HepG2 (cell line): Measurements from ENCODE around the gene AQP12A. TPM values are rescaled to one million over a fixed set of nuclear protein-coding genes. Genes with fewer than 3 reads are reported as not detected.

Experiments
- ATAC-seq: fragments of 200-7000 bp; cut with Tn5 transposase; 3 replicates; pipeline ENCODE4 v1.9.1; 2020; ENCODE audit warnings: mild to moderate bottlenecking, moderate library complexity
- BruUV-seq: library from RNA; stranded (reverse); fragments of 400-500 nt; replicated peaks from 2 replicates; lab custom pipeline; 2021; lab: Mats Ljungman, UMichigan
- CTCF ChIA-PET: fragments of 300-600 bp; formaldehyde crosslinking; extraction: SDS; loops from one replicate; lab custom pipeline; 2021; ENCODE audit warnings: low total read pairs, inconsistent platforms, low intra/inter-chr PET ratio; lab: Yijun Ruan, JAX
- POLR2A ChIA-PET: fragments of 350-600 bp; sonication (Branson Sonifier 250); formaldehyde crosslinking; loops from one replicate; lab custom pipeline; 2020; ENCODE audit warnings: antibody characterized with exemption, inconsistent platforms; lab: Yijun Ruan, JAX
- DNase-seq: peaks from one replicate; pipeline ENCODE4 v3.0.0-alpha.2; 2015; ENCODE audit warnings: low spot score
- FAIRE-seq: peaks from 3 replicates; lab custom pipeline; 2011; peaks lifted over from hg19 to GRCh38; lab: Jason Lieb, UNC
- H2AFZ ChIP-seq: one replicate; pipeline ENCODE4 v1.6.1; 2011; ENCODE audit warnings: low read length, inconsistent platforms
- H3K27ac ChIP-seq: fragments of 300-600 bp; 3 replicates; pipeline ENCODE4 v1.8.0; 2011; ENCODE audit warnings: mixed run types, mild to moderate bottlenecking, mixed read lengths, low read length, inconsistent platforms; ENCODE audit not compliant: insufficient read depth; ENCODE audit errors: extremely low read length
- H3K27me3 ChIP-seq, 2 experiments: fragments of 200-600 bp in 1 of 2; 2 replicates in 1 of 2; 3 replicates in 1 of 2; pipeline versions ENCODE4 v1.6.0 to v1.8.0; 2011; ENCODE audit warnings: low read length in 2 of 2, mild to moderate bottlenecking in 2 of 2, moderate library complexity in 2 of 2, inconsistent platforms in 1 of 2; ENCODE audit not compliant: insufficient read depth in 2 of 2, control insufficient read depth in 1 of 2
- H3K36me3 ChIP-seq, 2 experiments: fragments of 200-600 bp in 1 of 2; replicated peaks in 1 of 2; 2 replicates in 1 of 2; 3 replicates in 1 of 2; pipeline versions ENCODE4 v1.5.1 to v1.8.0; 2011; ENCODE audit warnings: low read length in 2 of 2, inconsistent platforms in 1 of 2; ENCODE audit not compliant: insufficient read depth in 2 of 2, control insufficient read depth in 1 of 2
- H3K4me1 ChIP-seq: 2 replicates; pipeline ENCODE4 v1.5.1; 2012; ENCODE audit warnings: low read length, inconsistent platforms; ENCODE audit not compliant: insufficient read depth
- H3K4me2 ChIP-seq: 2 replicates; pipeline ENCODE4 v1.6.0; 2011; ENCODE audit warnings: low read depth, low read length, inconsistent platforms
- H3K4me3 ChIP-seq, 3 experiments: fragments of 200-600 bp in 1 of 3; sonication (generic), shearing (Covaris generic) in 1 of 3; replicated peaks in 1 of 3; 2 replicates each; pipeline ENCODE4 v1.5.1; 2011 to 2016; ENCODE audit warnings: low read length in 3 of 3, inconsistent platforms in 2 of 3, low read depth in 2 of 3, mild to moderate bottlenecking in 2 of 3, control low read depth in 1 of 3, mixed read lengths in 1 of 3; ENCODE audit not compliant: insufficient read depth in 1 of 3
- H3K79me2 ChIP-seq: one replicate; pipeline ENCODE4 v1.6.1; 2011; ENCODE audit warnings: low read length, inconsistent platforms; ENCODE audit not compliant: insufficient read depth
- H3K9ac ChIP-seq: 2 replicates; pipeline ENCODE4 v1.6.0; 2011; ENCODE audit warnings: mild to moderate bottlenecking, low read depth, low read length, inconsistent platforms; ENCODE audit not compliant: insufficient read depth
- H3K9me3 ChIP-seq: 2 replicates; pipeline ENCODE4 v1.5.1; 2012; ENCODE audit warnings: mild to moderate bottlenecking, low read length
- H4K20me1 ChIP-seq: 2 replicates; pipeline ENCODE4 v1.6.0; 2011; ENCODE audit warnings: inconsistent platforms, mild to moderate bottlenecking, low read length, moderate library complexity; ENCODE audit not compliant: insufficient read depth
- DPF2 ChIP-seq: sonication (generic); formaldehyde crosslinking; IDR thresholded peaks from 2 replicates; pipeline ENCODE4 v1.4.0; 2020; ENCODE audit warnings: mild to moderate bottlenecking, low read depth, missing genetic modification reagents, borderline replicate concordance
- KAT8 ChIP-seq: IDR thresholded peaks from 2 replicates; pipeline ENCODE4 v1.6.1; 2016; ENCODE audit warnings: missing genetic modification reagents, missing compliant biosample characterization
- MTF2 ChIP-seq: sonication (generic); formaldehyde crosslinking; IDR thresholded peaks from 2 replicates; pipeline ENCODE4 v1.5.0; 2020; ENCODE audit warnings: missing genetic modification reagents, borderline replicate concordance
- NFYC ChIP-seq: IDR thresholded peaks from 2 replicates; pipeline ENCODE4 v1.6.1; 2016; ENCODE audit warnings: missing genetic modification reagents, missing compliant biosample characterization
- REPIN1 ChIP-seq: sonication (generic); formaldehyde crosslinking; IDR thresholded peaks from 2 replicates; pipeline ENCODE4 v1.8.0; 2022; ENCODE audit warnings: missing genetic modification reagents, low read depth, mild to moderate bottlenecking, borderline replicate concordance
- SKI ChIP-seq: fragments of 450-650 bp; IDR thresholded peaks from one replicate; pipeline ENCODE4 v1.6.1; 2018; ENCODE audit warnings: mild to moderate bottlenecking; ENCODE audit not compliant: partially characterized antibody
- TAF1 ChIP-seq: sonication (generic); formaldehyde crosslinking; IDR thresholded peaks from 2 replicates; pipeline ENCODE4 v1.4.0; 2020; ENCODE audit warnings: missing genetic modification reagents
- TBL1XR1 ChIP-seq: fragments of 150-350 bp; IDR thresholded peaks from 2 replicates; pipeline ENCODE4 v1.6.1; 2014; ENCODE audit warnings: borderline replicate concordance, low read length; ENCODE audit not compliant: partially characterized antibody
- ZC3H4 ChIP-seq: sonication (generic); formaldehyde crosslinking; IDR thresholded peaks from 2 replicates; pipeline ENCODE4 v1.4.0; 2020; ENCODE audit warnings: missing genetic modification reagents, borderline replicate concordance
- ZFP36L2 ChIP-seq: sonication (generic); formaldehyde crosslinking; IDR thresholded peaks from 2 replicates; pipeline ENCODE4 v1.4.0; 2020; ENCODE audit warnings: missing genetic modification reagents
- ZNF337 ChIP-seq: sonication (generic); formaldehyde crosslinking; IDR thresholded peaks from 2 replicates; pipeline ENCODE4 v1.5.1; 2020; ENCODE audit warnings: missing genetic modification reagents, low read depth, mild to moderate bottlenecking, borderline replicate concordance
- ZNF432 ChIP-seq: sonication (generic); formaldehyde crosslinking; IDR thresholded peaks from 2 replicates; pipeline ENCODE4 v1.5.0; 2020; ENCODE audit warnings: missing genetic modification reagents, mild to moderate bottlenecking, borderline replicate concordance
- ZNF552 ChIP-seq: sonication (generic); formaldehyde crosslinking; IDR thresholded peaks from 2 replicates; pipeline ENCODE4 v1.9.0; 2022; ENCODE audit warnings: missing genetic modification reagents, mild to moderate bottlenecking, borderline replicate concordance
- ZNF558 ChIP-seq: sonication (generic); formaldehyde crosslinking; IDR thresholded peaks from 2 replicates; pipeline ENCODE4 v1.9.0; 2022; ENCODE audit warnings: mild to moderate bottlenecking, missing genetic modification reagents, borderline replicate concordance
- ZNF746 ChIP-seq: sonication (generic); formaldehyde crosslinking; IDR thresholded peaks from 2 replicates; pipeline ENCODE4 v1.8.0; 2022; ENCODE audit warnings: mild to moderate bottlenecking, missing genetic modification reagents
- WGBS: methylation state at CpG from one replicate; pipeline ENCODE4 v1.1.6; 2017; ENCODE audit warnings: low lambda C conversion rate; 5-methylcytosine and 5-hydroxymethylcytosine counted together
- in situ Hi-C: cut with HindIII; loops from 2 replicates; pipeline ENCODE4 v1.10.0; 2017; ENCODE audit warnings: low pct_unique_long_range_greater_than_20kb; ENCODE audit not compliant: extremely low pct_ligation_motif_present
- intact Hi-C: fragments of 100-400 bp; cut with micrococcal nuclease; formaldehyde crosslinking; loops from one replicate; pipeline ENCODE4 v1.10.0; 2022; ENCODE audit not compliant: unreplicated experiment
- polyA plus RNA-seq, 8 experiments: library from polyadenylated mRNA; depleted of rRNA in 3 of 8; stranded (reverse) in 7 of 8; unstranded in 1 of 8; fragments of >200 nt; fragmentation: Illumina TruSeq in 4 of 8; extraction: Trizol in 4 of 8; gene quantifications; 2 replicates each; pipeline versions ENCODE4 v1.2.1 to v1.2.3, GENCODE V29; 2011 to 2016; ENCODE audit warnings: low read depth in 4 of 8, missing spikeins in 1 of 8, mixed read lengths in 1 of 8; ENCODE audit not compliant: insufficient read depth in 1 of 8
- total RNA-seq, 5 experiments: library from RNA; depleted of rRNA; stranded (reverse); fragments of >200 nt; fragmentation: Illumina TruSeq; extraction: Trizol; gene quantifications; 2 replicates each; pipeline ENCODE4 v1.2.3, GENCODE V29; 2016; ENCODE audit warnings: low read depth in 1 of 5
- TF ChIP-seq, protein P1 (sequence below): sonication (generic); formaldehyde crosslinking; IDR thresholded peaks from 2 replicates; pipeline ENCODE4 v1.4.0; 2020; ENCODE audit warnings: missing genetic modification reagents, borderline replicate concordance
- TF ChIP-seq, protein P2 (sequence below): sonication (generic); formaldehyde crosslinking; IDR thresholded peaks from 2 replicates; pipeline ENCODE4 v1.5.1; 2020; ENCODE audit warnings: missing genetic modification reagents, mild to moderate bottlenecking, borderline replicate concordance
- TF ChIP-seq, protein P3 (sequence below): sonication (generic); formaldehyde crosslinking; conservative IDR thresholded peaks from 2 replicates; pipeline ENCODE4 v1.8.0; 2022; ENCODE audit warnings: missing genetic modification reagents
- TF ChIP-seq, protein P4 (sequence below): sonication (generic); formaldehyde crosslinking; IDR thresholded peaks from 2 replicates; pipeline ENCODE4 v1.4.0; 2020; ENCODE audit warnings: missing genetic modification reagents

The AQP12A gene
- total and polyA plus RNA-seq, 2 of the 13 experiments (the other 11 are each of a cell fraction or from before 2014, with no cell fraction given): not detected

DNA sequence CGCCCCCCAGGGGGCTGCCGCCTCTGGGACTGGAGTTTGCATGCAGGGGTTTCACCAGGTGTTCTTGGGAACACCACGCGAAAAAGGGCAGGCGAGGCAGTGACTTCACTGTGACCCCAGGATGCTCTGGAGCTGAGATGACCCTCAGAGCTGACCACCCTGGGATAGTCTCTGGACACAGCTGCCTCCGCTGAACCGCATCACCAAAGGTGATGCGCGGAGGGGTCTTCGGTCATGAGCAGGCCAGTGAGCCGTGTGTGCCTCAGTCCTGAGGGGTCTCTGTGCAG, 48.9 kb upstream of the AQP12A start:
- Histone ChIP-seq H2AFZ (no peak overlapping the region), H3K36me3 (no peaks in the 10 kb centered on the region), H3K4me1 (no peaks in the 10 kb centered on the region), H3K4me2 (no peak overlapping the region), H3K27ac (no peak overlapping the region), H3K27me3 (peaks cover 46 to 82% of the 10 kb centered on the region in 2 experiments), H3K4me3 (no peak overlapping the region), H3K9ac (no peak overlapping the region), H3K79me2 (no peaks in the 10 kb centered on the region), H3K9me3 (no peaks in the 10 kb centered on the region), H4K20me1 (no peaks in the 10 kb centered on the region; the same call in 1 of the 2 replicates)
- ATAC-seq (no peak), DNase-seq (no peak), FAIRE-seq (no peak)
- in situ Hi-C loops (no loop called here), intact Hi-C loops (loop anchor here (10.0 kb wide), 1 partner anchor 128 kb away; no protein-coding TSS in a partner anchor)
- 40% methylated on average over 1 of the region's 11 CpGs for WGBS
- ChIA-PET CTCF (no interaction called here), POLR2A (no interaction called here)
- BruUV-seq: no TSS peak
- TF ChIP-seq ZNF337 (CRISPR knock-in tag): no peak
- no peak for TF ChIP-seq ZNF552 (CRISPR knock-in tag)
- TF ChIP-seq SKI: no peak
- TF ChIP-seq REPIN1: no peak
- no peak for TF ChIP-seq TAF1
- TF ChIP-seq, protein P1, sequence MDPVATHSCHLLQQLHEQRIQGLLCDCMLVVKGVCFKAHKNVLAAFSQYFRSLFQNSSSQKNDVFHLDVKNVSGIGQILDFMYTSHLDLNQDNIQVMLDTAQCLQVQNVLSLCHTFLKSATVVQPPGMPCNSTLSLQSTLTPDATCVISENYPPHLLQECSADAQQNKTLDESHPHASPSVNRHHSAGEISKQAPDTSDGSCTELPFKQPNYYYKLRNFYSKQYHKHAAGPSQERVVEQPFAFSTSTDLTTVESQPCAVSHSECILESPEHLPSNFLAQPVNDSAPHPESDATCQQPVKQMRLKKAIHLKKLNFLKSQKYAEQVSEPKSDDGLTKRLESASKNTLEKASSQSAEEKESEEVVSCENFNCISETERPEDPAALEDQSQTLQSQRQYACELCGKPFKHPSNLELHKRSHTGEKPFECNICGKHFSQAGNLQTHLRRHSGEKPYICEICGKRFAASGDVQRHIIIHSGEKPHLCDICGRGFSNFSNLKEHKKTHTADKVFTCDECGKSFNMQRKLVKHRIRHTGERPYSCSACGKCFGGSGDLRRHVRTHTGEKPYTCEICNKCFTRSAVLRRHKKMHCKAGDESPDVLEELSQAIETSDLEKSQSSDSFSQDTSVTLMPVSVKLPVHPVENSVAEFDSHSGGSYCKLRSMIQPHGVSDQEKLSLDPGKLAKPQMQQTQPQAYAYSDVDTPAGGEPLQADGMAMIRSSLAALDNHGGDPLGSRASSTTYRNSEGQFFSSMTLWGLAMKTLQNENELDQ (CRISPR knock-in tag): no peak
- TF ChIP-seq KAT8: no peak
- TF ChIP-seq, protein P2, sequence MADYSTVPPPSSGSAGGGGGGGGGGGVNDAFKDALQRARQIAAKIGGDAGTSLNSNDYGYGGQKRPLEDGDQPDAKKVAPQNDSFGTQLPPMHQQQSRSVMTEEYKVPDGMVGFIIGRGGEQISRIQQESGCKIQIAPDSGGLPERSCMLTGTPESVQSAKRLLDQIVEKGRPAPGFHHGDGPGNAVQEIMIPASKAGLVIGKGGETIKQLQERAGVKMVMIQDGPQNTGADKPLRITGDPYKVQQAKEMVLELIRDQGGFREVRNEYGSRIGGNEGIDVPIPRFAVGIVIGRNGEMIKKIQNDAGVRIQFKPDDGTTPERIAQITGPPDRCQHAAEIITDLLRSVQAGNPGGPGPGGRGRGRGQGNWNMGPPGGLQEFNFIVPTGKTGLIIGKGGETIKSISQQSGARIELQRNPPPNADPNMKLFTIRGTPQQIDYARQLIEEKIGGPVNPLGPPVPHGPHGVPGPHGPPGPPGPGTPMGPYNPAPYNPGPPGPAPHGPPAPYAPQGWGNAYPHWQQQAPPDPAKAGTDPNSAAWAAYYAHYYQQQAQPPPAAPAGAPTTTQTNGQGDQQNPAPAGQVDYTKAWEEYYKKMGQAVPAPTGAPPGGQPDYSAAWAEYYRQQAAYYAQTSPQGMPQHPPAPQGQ (CRISPR knock-in tag): no peak
- TF ChIP-seq ZFP36L2 (CRISPR knock-in tag): no peak
- TF ChIP-seq, protein P3, sequence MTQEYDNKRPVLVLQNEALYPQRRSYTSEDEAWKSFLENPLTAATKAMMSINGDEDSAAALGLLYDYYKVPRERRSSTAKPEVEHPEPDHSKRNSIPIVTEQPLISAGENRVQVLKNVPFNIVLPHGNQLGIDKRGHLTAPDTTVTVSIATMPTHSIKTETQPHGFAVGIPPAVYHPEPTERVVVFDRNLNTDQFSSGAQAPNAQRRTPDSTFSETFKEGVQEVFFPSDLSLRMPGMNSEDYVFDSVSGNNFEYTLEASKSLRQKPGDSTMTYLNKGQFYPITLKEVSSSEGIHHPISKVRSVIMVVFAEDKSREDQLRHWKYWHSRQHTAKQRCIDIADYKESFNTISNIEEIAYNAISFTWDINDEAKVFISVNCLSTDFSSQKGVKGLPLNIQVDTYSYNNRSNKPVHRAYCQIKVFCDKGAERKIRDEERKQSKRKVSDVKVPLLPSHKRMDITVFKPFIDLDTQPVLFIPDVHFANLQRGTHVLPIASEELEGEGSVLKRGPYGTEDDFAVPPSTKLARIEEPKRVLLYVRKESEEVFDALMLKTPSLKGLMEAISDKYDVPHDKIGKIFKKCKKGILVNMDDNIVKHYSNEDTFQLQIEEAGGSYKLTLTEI: no peak
- TF ChIP-seq ZC3H4 (CRISPR knock-in tag): no peak
- TF ChIP-seq MTF2: no peak
- TF ChIP-seq ZNF746 (CRISPR knock-in tag): no peak
- TF ChIP-seq, protein P4, sequence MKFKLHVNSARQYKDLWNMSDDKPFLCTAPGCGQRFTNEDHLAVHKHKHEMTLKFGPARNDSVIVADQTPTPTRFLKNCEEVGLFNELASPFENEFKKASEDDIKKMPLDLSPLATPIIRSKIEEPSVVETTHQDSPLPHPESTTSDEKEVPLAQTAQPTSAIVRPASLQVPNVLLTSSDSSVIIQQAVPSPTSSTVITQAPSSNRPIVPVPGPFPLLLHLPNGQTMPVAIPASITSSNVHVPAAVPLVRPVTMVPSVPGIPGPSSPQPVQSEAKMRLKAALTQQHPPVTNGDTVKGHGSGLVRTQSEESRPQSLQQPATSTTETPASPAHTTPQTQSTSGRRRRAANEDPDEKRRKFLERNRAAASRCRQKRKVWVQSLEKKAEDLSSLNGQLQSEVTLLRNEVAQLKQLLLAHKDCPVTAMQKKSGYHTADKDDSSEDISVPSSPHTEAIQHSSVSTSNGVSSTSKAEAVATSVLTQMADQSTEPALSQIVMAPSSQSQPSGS (CRISPR knock-in tag): no peak
- no peak for TF ChIP-seq ZNF558 (CRISPR knock-in tag)
- no peak for TF ChIP-seq NFYC (CRISPR knock-in tag)
- no peak for TF ChIP-seq ZNF432 (CRISPR knock-in tag)
- TF ChIP-seq TBL1XR1: no peak
- no peak for TF ChIP-seq DPF2 (CRISPR knock-in tag)
